Large intestine (tissue), 3 donors: ENCODE results near the gene ALDH1L2. TPM values are rescaled to one million over a fixed set of nuclear protein-coding genes. Genes with fewer than 3 reads are reported as not detected.

ENCODE experiments used
- DNase-seq, 2 donors: peaks; one replicate each; pipeline versions ENCODE4 v3.0.0 to v3.0.0-alpha.2; 2013
- H3K27ac ChIP-seq: one replicate; pipeline ENCODE4 v1.5.1; 2013; ENCODE audit warnings: low read length
- H3K27me3 ChIP-seq: 2 replicates; pipeline ENCODE4 v1.6.1; 2013; ENCODE audit warnings: low read length; ENCODE audit not compliant: control insufficient read depth, insufficient read depth
- H3K36me3 ChIP-seq: 2 replicates; pipeline ENCODE4 v1.6.1; 2013; ENCODE audit warnings: low read length; ENCODE audit not compliant: control insufficient read depth, insufficient read depth
- H3K4me1 ChIP-seq: one replicate; pipeline ENCODE4 v1.6.1; 2013; ENCODE audit warnings: low read length; ENCODE audit not compliant: control insufficient read depth, insufficient read depth
- H3K4me3 ChIP-seq: one replicate; pipeline ENCODE4 v1.5.1; 2013; ENCODE audit warnings: low read length
- H3K9me3 ChIP-seq: one replicate; pipeline ENCODE4 v1.6.1; 2013; ENCODE audit warnings: mild to moderate bottlenecking, low read depth, low read length, moderate library complexity; ENCODE audit not compliant: control insufficient read depth
- WGBS: methylation state at CpG from one replicate; pipeline ENCODE4 v1.1.5; 2013; ENCODE audit warnings: low lambda C conversion rate; ENCODE audit not compliant: insufficient coverage; 5-methylcytosine and 5-hydroxymethylcytosine counted together
- polyA plus RNA-seq: library from polyadenylated mRNA; unstranded; fragments of 120-200 nt; gene quantifications from one replicate; pipeline ENCODE4 v1.2.1, GENCODE V29; 2013

The ALDH1L2 gene
- polyA plus RNA-seq, 1 donor: 1.6 TPM

DNA sequence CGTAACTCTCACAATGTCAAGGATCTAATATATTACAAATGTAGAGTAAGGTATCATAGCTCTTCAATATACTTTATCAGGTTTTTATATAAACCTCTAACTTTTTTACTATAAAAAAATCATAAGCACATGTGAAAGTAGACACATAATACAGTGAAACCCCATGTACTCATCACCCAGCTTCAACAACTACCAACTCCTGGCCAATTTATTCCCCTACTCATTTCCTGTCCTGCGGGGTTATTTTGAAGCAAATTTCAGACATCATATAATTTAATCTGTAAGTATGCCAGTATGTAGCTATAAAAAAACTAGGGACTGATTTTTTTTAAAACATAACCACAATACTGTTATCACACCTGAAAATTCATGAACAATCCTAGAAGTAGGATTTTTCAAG, 50.4 kb downstream of the ALDH1L2 start:
- Histone ChIP-seq H3K27ac (no peak overlapping the region), H3K9me3 (no peaks in the 10 kb centered on the region), H3K27me3 (no peaks in the 10 kb centered on the region), H3K36me3 (no peaks in the 10 kb centered on the region), H3K4me3 (no peak overlapping the region), H3K4me1 (no peaks in the 10 kb centered on the region)
- DNase-seq: no peak
- 90% methylated on average over 2 of the region's 2 CpGs for WGBS

DNA sequence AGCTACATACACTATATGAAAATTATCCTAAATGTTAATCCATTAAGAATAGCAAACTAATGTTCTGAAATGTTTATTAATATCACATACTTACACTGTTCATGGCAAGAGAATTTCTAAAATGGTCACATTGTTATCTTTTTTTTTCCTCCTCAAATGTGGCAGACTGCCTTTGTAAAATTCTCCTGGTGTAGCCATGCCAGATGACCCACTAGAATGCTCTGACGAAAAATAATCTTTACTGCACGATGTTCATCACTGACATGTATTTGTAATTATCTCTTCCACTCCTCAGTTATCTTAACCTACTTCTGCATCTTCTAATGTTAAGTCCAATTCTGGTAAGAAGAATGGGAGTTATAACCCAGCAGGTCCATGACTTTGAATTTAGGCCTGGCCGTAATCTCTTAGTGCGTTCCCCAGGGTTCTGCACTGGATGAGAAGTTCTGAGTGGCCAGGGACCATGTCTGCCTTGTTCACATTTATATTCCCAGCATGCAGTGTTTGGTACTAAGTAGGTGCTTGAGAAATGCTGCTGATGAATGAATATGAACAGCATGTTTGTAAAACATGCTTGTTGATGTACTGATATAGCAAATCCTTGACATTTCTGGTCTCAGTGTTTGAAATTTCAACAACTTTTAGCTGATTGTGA, 51.4 kb downstream of the ALDH1L2 start:
- no peak overlapping the region for H3K27ac ChIP-seq
- H3K4me1 ChIP-seq: no peaks in the 10 kb centered on the region
- H3K36me3 ChIP-seq: no peaks in the 10 kb centered on the region
- DNase-seq: no peak
- no peaks in the 10 kb centered on the region for H3K27me3 ChIP-seq
- H3K9me3 ChIP-seq: no peaks in the 10 kb centered on the region
- no peak overlapping the region for H3K4me3 ChIP-seq
- WGBS: no CpG with 5 or more reads among the region's 4 CpGs

DNA sequence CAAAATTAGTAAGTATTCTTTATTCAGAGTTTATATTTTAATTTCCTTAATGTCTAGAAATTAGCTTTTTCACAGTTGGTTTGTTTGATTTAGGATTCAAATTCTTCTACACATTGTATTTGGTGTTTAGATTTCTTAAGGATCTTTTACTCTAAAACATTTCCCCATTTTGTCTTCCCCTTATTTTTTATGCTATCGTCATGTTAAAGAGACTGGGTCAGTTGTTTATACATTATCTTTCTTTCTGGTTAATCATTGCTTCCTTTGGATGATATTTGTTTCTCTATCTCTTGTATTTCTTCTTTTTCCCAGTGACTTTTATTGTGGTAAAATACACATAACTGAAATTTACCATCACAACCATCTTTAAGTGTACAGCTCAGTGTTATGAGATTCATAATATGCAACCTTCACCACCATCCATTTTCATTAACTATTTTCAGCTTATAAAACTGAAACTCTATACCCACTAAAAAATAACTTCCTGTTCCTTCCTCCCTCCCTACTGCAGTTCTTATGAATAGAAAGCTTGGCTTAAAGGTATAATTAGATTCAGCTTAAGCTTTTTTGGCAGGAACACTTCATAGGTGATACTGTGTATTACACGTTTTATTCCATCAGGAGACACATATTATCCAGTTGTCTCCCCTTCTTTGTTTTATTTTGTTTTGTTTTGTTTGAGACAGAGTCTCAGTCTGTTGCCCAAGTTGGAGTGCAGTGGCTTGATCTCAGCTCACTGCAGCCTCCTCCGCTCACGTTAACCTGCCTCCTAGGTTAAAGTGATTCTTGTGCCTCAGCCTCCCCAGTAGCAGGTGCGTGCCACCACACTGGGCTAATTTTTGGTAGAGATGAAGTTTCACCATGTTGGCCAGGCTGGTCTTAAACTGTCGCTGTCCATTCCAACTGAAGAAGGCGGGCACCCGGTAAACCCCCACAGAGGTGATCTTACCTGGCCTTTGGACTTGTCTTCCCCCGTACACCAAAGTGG, 53.1 kb downstream of the ALDH1L2 start:
- Histone ChIP-seq H3K27me3 (no peaks in the 10 kb centered on the region), H3K27ac (no peak overlapping the region), H3K4me1 (no peaks in the 10 kb centered on the region), H3K9me3 (no peaks in the 10 kb centered on the region), H3K4me3 (no peak overlapping the region), H3K36me3 (no peaks in the 10 kb centered on the region)
- WGBS: 50% methylated on average over 2 of the region's 9 CpGs
- DNase-seq: no peak

DNA sequence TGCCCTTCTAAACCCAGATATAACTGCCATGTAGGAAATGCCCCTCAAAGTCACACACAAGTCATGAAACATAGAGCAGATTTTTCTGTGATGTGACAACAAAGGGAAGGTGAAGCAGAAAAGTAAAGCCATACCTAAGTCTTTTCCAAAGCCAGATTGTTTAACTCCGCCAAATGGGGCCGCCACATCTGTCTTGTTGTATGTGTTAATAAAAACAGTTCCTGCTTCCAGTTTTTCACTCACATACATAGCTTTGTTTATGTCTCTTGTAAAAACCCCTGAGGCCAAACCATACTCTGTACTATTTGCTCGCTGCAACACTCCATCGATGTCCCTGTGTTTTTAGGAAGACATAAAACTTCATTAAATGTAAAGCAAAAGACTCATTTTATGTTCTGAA, 57.8 kb downstream of the ALDH1L2 start:
- no peaks in the 10 kb centered on the region for H3K27me3 ChIP-seq
- H3K27ac ChIP-seq: no peak overlapping the region
- H3K4me3 ChIP-seq: no peak overlapping the region
- no peaks in the 10 kb centered on the region for H3K36me3 ChIP-seq
- no peaks in the 10 kb centered on the region for H3K9me3 ChIP-seq
- no peak for DNase-seq
- WGBS: 75% methylated on average over 2 of the region's 4 CpGs
- H3K4me1 ChIP-seq: no peaks in the 10 kb centered on the region

DNA sequence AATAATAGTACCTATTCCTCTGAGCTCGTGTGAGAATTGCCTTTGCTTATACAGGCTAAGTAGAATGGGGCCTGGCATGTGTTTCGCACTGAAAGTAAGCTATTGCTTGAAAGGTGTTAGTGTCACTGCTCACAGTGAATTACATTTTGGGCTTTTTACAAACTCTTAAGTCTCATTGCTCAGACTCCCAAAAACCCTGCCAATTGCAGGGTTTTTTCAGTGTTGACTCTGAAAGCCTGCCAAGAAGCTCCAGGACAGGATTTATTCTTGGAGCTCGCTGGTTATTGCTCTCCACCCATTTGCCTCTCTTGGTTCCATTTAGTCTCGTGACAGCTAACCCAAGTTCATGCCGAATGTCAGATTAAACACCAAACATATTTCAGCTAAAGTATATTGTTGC, 58.4 kb downstream of the ALDH1L2 start:
- Histone ChIP-seq H3K27me3 (no peaks in the 10 kb centered on the region), H3K27ac (no peak overlapping the region), H3K4me3 (no peak overlapping the region), H3K36me3 (no peaks in the 10 kb centered on the region), H3K9me3 (no peaks in the 10 kb centered on the region), H3K4me1 (no peaks in the 10 kb centered on the region)
- peak in 1 of 2 donors; percentile 19 for DNase-seq
- no CpG with 5 or more reads among the region's 5 CpGs for WGBS

DNA sequence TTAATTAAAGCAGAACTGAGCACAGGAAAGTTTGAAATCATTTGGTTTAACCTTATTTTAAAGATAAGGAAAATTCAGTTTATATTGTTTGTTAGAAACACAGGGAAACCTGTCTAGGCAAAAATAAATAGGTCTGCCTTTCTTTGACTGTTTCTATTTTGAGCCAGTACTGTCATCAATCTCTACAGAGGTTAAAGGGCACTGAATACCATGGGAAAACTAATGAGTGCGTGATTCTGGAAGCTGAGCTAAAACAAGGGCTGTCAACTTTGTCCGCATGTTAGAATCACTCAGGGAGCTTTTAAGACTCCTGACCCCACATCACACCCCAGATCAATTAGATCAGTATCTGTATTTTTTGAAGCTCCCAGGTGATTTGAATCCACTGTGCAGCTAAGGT, 59.3 kb downstream of the ALDH1L2 start:
- WGBS: no CpG with 5 or more reads among the region's 2 CpGs
- H3K9me3 ChIP-seq: no peaks in the 10 kb centered on the region
- no peak overlapping the region for H3K4me3 ChIP-seq
- H3K4me1 ChIP-seq: no peaks in the 10 kb centered on the region
- no peaks in the 10 kb centered on the region for H3K27me3 ChIP-seq
- H3K36me3 ChIP-seq: no peaks in the 10 kb centered on the region
- DNase-seq: no peak
- H3K27ac ChIP-seq: no peak overlapping the region

DNA sequence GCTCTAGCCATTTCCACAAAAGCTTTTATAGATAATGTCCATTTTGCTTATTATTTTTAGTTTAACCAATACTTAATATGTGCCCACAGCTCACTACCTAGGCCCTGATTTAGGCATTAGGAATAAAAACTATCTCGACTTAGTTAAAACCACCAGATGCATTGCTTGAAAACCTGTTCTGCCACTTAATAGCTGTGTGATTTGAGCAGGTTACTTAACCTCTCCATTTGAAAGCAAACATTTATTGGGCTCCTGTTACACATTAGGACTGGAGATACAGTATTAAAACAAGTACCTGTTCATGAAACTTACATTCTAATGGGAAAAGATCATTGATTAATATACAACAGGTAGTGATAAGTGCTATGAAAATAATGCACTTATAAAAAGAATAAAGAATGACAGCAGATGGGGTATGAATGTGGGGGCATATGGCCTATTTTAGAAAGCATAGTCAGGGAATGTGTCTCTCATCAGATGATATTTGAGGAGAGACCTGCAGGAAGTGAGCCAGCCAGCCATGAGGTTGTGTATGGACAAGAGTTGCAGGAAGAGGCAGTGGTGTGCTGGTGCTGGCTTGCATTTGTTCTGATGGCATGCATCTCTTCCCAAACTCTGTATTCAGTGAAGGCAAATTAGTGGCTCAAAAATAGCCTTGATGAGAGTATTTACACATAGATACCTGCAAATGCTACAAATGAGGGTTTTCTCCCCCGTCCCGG, 63.9 kb downstream of the ALDH1L2 start:
- H3K27me3 ChIP-seq: no peaks in the 10 kb centered on the region
- no CpG with 5 or more reads among the region's 3 CpGs for WGBS
- no peaks in the 10 kb centered on the region for H3K9me3 ChIP-seq
- no peak for DNase-seq
- H3K4me3 ChIP-seq: no peak overlapping the region
- H3K4me1 ChIP-seq: no peaks in the 10 kb centered on the region
- H3K27ac ChIP-seq: no peak overlapping the region
- H3K36me3 ChIP-seq: peaks cover 3% of the 10 kb centered on the region

DNA sequence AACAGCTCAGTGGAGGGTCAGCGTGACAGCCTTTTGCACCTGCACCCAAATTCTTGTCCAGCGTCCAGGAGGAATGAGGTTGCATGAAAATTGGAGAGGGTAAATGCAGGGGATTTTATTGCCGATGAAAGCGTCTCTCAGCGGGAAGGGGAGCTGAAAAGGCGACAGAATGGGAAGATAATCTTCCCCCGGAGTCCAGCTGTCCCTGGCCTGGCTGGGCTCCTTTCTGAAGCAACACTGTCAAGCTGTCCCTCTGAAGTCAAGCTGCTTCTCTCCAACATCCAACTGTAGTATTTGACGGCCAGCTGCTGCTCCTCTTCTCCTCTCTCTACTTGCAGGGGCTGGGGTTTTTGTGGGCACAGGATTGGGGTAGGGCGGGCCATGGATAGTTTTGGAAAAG, 65.5 kb downstream of the ALDH1L2 start:
- H3K9me3 ChIP-seq: no peaks in the 10 kb centered on the region
- no peaks in the 10 kb centered on the region for H3K27me3 ChIP-seq
- H3K27ac ChIP-seq: no peak overlapping the region
- no peak for DNase-seq
- H3K4me1 ChIP-seq: no peaks in the 10 kb centered on the region
- peaks cover 4% of the 10 kb centered on the region for H3K36me3 ChIP-seq
- H3K4me3 ChIP-seq: no peak overlapping the region
- WGBS: no CpG with 5 or more reads among the region's 9 CpGs

DNA sequence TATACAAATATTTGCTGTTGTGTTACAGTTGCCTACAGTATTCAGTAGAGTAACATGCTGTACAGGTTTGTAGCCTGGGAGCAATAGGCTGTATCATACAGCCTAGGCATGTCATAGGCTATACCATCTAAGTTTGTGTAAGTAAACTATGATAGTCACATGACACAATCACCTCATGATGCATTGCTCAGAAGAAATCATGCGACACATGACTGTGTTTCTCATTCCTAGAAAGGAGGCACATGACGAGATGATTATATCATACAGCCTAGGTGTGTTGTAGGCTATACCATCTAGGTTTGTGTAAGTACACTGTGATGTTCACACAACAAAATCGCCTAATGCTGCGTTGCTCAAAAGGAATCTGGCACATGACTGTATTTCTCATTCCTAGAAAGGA, 66.2 kb downstream of the ALDH1L2 start:
- no CpG with 5 or more reads among the region's 4 CpGs for WGBS
- H3K9me3 ChIP-seq: no peaks in the 10 kb centered on the region
- H3K36me3 ChIP-seq: peaks cover 7% of the 10 kb centered on the region
- no peak for DNase-seq
- H3K27me3 ChIP-seq: no peaks in the 10 kb centered on the region
- H3K27ac ChIP-seq: no peak overlapping the region
- no peak overlapping the region for H3K4me3 ChIP-seq
- H3K4me1 ChIP-seq: no peaks in the 10 kb centered on the region

DNA sequence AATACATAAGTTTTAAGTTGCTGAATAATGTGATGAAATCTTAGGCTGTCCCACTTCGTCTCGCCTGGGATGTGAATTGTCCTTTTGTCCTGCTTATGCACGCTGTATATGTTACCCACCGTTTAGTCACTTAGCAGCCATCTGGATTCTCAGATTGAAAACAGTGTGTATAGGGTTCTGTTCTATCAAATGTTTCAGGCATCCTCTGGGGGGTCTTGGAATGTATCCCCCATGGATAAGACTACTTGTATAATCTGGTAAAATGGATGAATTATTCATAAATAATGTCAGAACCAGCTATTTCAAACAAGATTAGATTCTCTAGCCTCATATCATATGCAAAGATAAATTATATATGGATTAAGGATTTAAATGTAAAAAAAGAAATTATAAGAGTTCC, 68.7 kb downstream of the ALDH1L2 start:
- Histone ChIP-seq H3K36me3 (peaks cover 7% of the 10 kb centered on the region), H3K27me3 (no peaks in the 10 kb centered on the region)

More for the DNA sequence above, 68.7 kb downstream of the ALDH1L2 start:
- no peak overlapping the region for H3K27ac ChIP-seq
- DNase-seq: no peak
- no peaks in the 10 kb centered on the region for H3K9me3 ChIP-seq
- 100% methylated on average over 2 of the region's 4 CpGs for WGBS
- H3K4me1 ChIP-seq: no peaks in the 10 kb centered on the region
- H3K4me3 ChIP-seq: no peak overlapping the region
